Ishikawa (cell line): ENCODE results near the gene NHS.

Experiments used
- CEBPB ChIP-seq: IDR thresholded peaks from 2 replicates; pipeline ENCODE4 v1.6.1; 2012
- CREB1 ChIP-seq: IDR thresholded peaks from 2 replicates; pipeline ENCODE4 v1.6.1; 2012; ENCODE audit warnings: low read depth
- EGR1 ChIP-seq: IDR thresholded peaks from 2 replicates; pipeline ENCODE4 v1.6.1; 2012
- EP300 ChIP-seq: IDR thresholded peaks from 2 replicates; pipeline ENCODE4 v1.6.1; 2012; ENCODE audit warnings: borderline replicate concordance
- FOXM1 ChIP-seq: IDR thresholded peaks from 2 replicates; pipeline ENCODE4 v1.6.1; 2012; ENCODE audit warnings: low read depth, borderline replicate concordance
- MAX ChIP-seq: IDR thresholded peaks from 2 replicates; pipeline ENCODE4 v1.6.1; 2012
- NFIC ChIP-seq: IDR thresholded peaks from 2 replicates; pipeline ENCODE4 v1.6.1; 2012
- RAD21 ChIP-seq: IDR thresholded peaks from 2 replicates; pipeline ENCODE4 v1.6.1; 2012; ENCODE audit warnings: low read depth
- TAF1 ChIP-seq: IDR thresholded peaks from 2 replicates; pipeline ENCODE4 v1.6.1; 2012; ENCODE audit warnings: low read depth, mild to moderate bottlenecking
- TCF12 ChIP-seq: IDR thresholded peaks from 2 replicates; pipeline ENCODE4 v1.6.1; 2012; ENCODE audit warnings: low read depth
- TEAD4 ChIP-seq: IDR thresholded peaks from 2 replicates; pipeline ENCODE4 v1.6.1; 2012
- USF1 ChIP-seq: IDR thresholded peaks from 2 replicates; pipeline ENCODE4 v1.6.1; 2012
- YY1 ChIP-seq: IDR thresholded peaks from 2 replicates; pipeline ENCODE4 v1.6.1; 2012; ENCODE audit warnings: low read depth
- ZBTB7A ChIP-seq: IDR thresholded peaks from 2 replicates; pipeline ENCODE4 v1.6.1; 2012; ENCODE audit warnings: low read depth
- TF ChIP-seq, protein P1 (sequence below): IDR thresholded peaks from 2 replicates; pipeline ENCODE4 v1.6.1; 2012; ENCODE audit warnings: low read depth, mild to moderate bottlenecking

Gene NHS

GRCh38 chrX:17602245-17602644 is 227.2 kb downstream of the NHS start:
- TF ChIP-seq ZBTB7A (no peak), RAD21 (no peak), YY1 (no peak), EP300 (no peak), CREB1 (no peak), TCF12 (no peak), USF1 (no peak), TEAD4 (no peak), EGR1 (no peak), TAF1 (no peak), MAX (no peak)
- TF ChIP-seq, protein P1, sequence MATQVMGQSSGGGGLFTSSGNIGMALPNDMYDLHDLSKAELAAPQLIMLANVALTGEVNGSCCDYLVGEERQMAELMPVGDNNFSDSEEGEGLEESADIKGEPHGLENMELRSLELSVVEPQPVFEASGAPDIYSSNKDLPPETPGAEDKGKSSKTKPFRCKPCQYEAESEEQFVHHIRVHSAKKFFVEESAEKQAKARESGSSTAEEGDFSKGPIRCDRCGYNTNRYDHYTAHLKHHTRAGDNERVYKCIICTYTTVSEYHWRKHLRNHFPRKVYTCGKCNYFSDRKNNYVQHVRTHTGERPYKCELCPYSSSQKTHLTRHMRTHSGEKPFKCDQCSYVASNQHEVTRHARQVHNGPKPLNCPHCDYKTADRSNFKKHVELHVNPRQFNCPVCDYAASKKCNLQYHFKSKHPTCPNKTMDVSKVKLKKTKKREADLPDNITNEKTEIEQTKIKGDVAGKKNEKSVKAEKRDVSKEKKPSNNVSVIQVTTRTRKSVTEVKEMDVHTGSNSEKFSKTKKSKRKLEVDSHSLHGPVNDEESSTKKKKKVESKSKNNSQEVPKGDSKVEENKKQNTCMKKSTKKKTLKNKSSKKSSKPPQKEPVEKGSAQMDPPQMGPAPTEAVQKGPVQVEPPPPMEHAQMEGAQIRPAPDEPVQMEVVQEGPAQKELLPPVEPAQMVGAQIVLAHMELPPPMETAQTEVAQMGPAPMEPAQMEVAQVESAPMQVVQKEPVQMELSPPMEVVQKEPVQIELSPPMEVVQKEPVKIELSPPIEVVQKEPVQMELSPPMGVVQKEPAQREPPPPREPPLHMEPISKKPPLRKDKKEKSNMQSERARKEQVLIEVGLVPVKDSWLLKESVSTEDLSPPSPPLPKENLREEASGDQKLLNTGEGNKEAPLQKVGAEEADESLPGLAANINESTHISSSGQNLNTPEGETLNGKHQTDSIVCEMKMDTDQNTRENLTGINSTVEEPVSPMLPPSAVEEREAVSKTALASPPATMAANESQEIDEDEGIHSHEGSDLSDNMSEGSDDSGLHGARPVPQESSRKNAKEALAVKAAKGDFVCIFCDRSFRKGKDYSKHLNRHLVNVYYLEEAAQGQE, result no peak

DNA sequence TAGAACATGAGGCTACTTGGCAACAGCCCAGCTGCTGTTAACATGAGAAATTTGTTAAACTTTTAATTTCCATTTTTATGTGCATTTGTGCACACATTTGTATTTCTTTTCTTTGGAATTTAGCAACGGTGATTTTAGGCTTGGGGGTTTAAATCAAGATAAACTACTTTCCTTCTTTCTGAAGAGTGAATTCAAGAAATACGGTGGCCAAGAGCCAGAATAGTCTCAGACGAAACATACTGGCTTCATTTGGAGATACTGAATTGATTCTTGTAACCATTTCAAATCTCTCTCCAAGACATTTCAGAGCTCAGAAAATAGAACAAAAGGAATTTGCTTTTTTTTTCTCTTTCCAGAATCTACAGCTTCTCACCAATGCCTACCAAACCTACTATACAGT is 228.2 kb downstream of the NHS start:
- no peak for TF ChIP-seq EP300
- TF ChIP-seq ZBTB7A, result no peak
- TF ChIP-seq, protein P1, result no peak
- TF ChIP-seq CREB1, result no peak
- TF ChIP-seq USF1, result no peak
- TF ChIP-seq EGR1, result no peak
- no peak for TF ChIP-seq TCF12
- TF ChIP-seq MAX, result no peak
- TF ChIP-seq FOXM1, result no peak
- no peak for TF ChIP-seq YY1
- TF ChIP-seq TAF1, result no peak
- TF ChIP-seq CEBPB, result no peak
- TF ChIP-seq RAD21, result no peak
- TF ChIP-seq NFIC, result no peak

DNA sequence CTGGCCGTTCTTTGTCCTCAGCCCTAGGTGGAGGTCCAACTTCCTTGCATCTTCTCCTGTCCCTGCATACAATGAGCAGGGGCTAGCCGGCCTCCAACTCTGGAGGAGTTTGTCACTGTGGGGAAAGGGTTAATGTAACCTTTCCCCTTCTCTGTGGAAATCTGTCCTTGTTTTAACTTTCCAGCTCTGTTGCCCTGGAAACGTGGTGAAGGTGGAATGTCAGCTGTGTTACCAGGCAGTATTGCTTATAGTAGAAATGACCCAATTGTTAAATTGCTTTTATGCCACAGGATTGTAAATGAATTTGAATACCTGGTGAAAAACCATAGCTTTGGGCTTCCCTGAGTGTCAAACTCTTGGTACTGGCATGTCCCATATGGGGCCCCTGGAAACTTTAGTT is 230.7 kb downstream of the NHS start:
- TF ChIP-seq, protein P1, result no peak
- no peak for TF ChIP-seq TAF1
- TF ChIP-seq TEAD4, result no peak
- TF ChIP-seq CREB1, result no peak
- TF ChIP-seq EP300, result no peak
- no peak for TF ChIP-seq CEBPB
- no peak for TF ChIP-seq ZBTB7A
- no peak for TF ChIP-seq EGR1

- no peak for TF ChIP-seq NFIC
- TF ChIP-seq MAX, result no peak
- no peak for TF ChIP-seq EP300
- TF ChIP-seq USF1, result no peak
- no peak for TF ChIP-seq TEAD4
- no peak for TF ChIP-seq TCF12
- no peak for TF ChIP-seq RAD21
- TF ChIP-seq CEBPB, result no peak
- TF ChIP-seq YY1, result no peak
- no peak for TF ChIP-seq TAF1
- TF ChIP-seq, protein P1, result no peak
- TF ChIP-seq ZBTB7A, result no peak
- TF ChIP-seq FOXM1, result no peak
- no peak for TF ChIP-seq EGR1
- TF ChIP-seq CREB1, result no peak
Measured at GRCh38 chrX:17606231-17606630, 231.2 kb downstream of the NHS start.
